HEK293 (cell line): ENCODE results near the gene MANF.

Experiments used
- CTCF ChIA-PET: fragments of 350-600 bp; formaldehyde crosslinking; extraction: SDS; loops from one replicate; lab custom pipeline; 2021; ENCODE audit warnings: antibody characterized with exemption; lab: Yijun Ruan, JAX
- POLR2A ChIA-PET: fragments of 300-600 bp; formaldehyde crosslinking; extraction: SDS; loops from one replicate; lab custom pipeline; 2020; ENCODE audit warnings: antibody characterized with exemption, inconsistent platforms; lab: Yijun Ruan, JAX
- H3K27ac ChIP-seq: fragments of 200-500 bp; sonication (Bioruptor generic); 2 replicates; pipeline ENCODE4 v1.5.1; 2014; ENCODE audit warnings: low read depth, low read length, control low read depth, inconsistent platforms; ENCODE audit errors: extremely low read depth
- H3K36me3 ChIP-seq, 2 experiments: fragments of 200-500 bp in 1 of 2; sonication (Bioruptor generic) in 1 of 2; 1 replicate in 1 of 2; 2 replicates in 1 of 2; pipeline ENCODE4 v1.5.1; 2014 to 2017; ENCODE audit warnings: inconsistent platforms in 2 of 2, low read length in 2 of 2; ENCODE audit not compliant: control insufficient read depth in 2 of 2, insufficient read depth in 1 of 2
- H3K4me1 ChIP-seq: fragments of 200-500 bp; sonication (Bioruptor generic); 2 replicates; pipeline ENCODE4 v1.5.1; 2014; ENCODE audit warnings: mild to moderate bottlenecking, low read length, inconsistent platforms; ENCODE audit not compliant: control insufficient read depth, insufficient read depth
- H3K4me3 ChIP-seq: 2 replicates; pipeline ENCODE4 v1.5.1; 2011; ENCODE audit warnings: low read depth, mild to moderate bottlenecking, control low read depth, low read length, moderate library complexity
- H3K9me3 ChIP-seq: fragments of 200-500 bp; sonication (Bioruptor generic); 2 replicates; pipeline ENCODE4 v1.5.1; 2014; ENCODE audit warnings: low read depth, low read length, inconsistent platforms; ENCODE audit not compliant: control insufficient read depth, insufficient read depth
- BCL11A ChIP-seq: fragments of 450-650 bp; formaldehyde crosslinking; IDR thresholded peaks from 2 replicates; pipeline ENCODE4 v1.5.1; 2016; ENCODE audit warnings: low read depth, missing biosample characterization, missing genetic modification characterization
- ELK4 ChIP-seq: IDR thresholded peaks from 2 replicates; pipeline ENCODE4 v1.6.1; 2011; ENCODE audit warnings: mild to moderate bottlenecking, low read depth, low read length, borderline replicate concordance
- FEZF1 ChIP-seq: fragments of 450-650 bp; formaldehyde crosslinking; IDR thresholded peaks from 2 replicates; pipeline ENCODE4 v1.5.1; 2016; ENCODE audit warnings: missing biosample characterization, missing genetic modification characterization
- MZF1 ChIP-seq: fragments of 450-650 bp; formaldehyde crosslinking; IDR thresholded peaks from 2 replicates; pipeline ENCODE4 v1.5.1; 2017; ENCODE audit warnings: missing biosample characterization, missing genetic modification characterization, borderline replicate concordance
- REPIN1 ChIP-seq: fragments of 450-650 bp; formaldehyde crosslinking; IDR thresholded peaks from 2 replicates; pipeline ENCODE4 v1.5.1; 2017; ENCODE audit warnings: missing biosample characterization, missing genetic modification characterization, low read depth
- YY2 ChIP-seq: fragments of 450-650 bp; formaldehyde crosslinking; IDR thresholded peaks from 2 replicates; pipeline ENCODE4 v1.5.1; 2016; ENCODE audit warnings: missing biosample characterization, missing genetic modification characterization
- ZBTB11 ChIP-seq: fragments of 450-650 bp; formaldehyde crosslinking; conservative IDR thresholded peaks from 2 replicates; pipeline ENCODE4 v1.5.1; 2016; ENCODE audit warnings: low read depth, missing biosample characterization, missing genetic modification characterization
- ZBTB21 ChIP-seq: fragments of 450-650 bp; formaldehyde crosslinking; IDR thresholded peaks from 2 replicates; pipeline ENCODE4 v1.5.1; 2017; ENCODE audit warnings: missing biosample characterization, missing genetic modification characterization
- ZBTB26 ChIP-seq: fragments of 450-650 bp; formaldehyde crosslinking; optimal IDR thresholded peaks from 2 replicates; pipeline ENCODE3; 2016; ENCODE audit warnings: missing biosample characterization, mild to moderate bottlenecking, missing genetic modification characterization
- ZNF133 ChIP-seq: fragments of 450-650 bp; formaldehyde crosslinking; IDR thresholded peaks from 2 replicates; pipeline ENCODE4 v1.5.1; 2016; ENCODE audit warnings: missing biosample characterization, missing genetic modification characterization
- ZNF140 ChIP-seq: fragments of 450-650 bp; formaldehyde crosslinking; IDR thresholded peaks from 2 replicates; pipeline ENCODE4 v1.5.1; 2016; ENCODE audit warnings: missing biosample characterization, missing genetic modification characterization
- ZNF155 ChIP-seq: fragments of 450-650 bp; formaldehyde crosslinking; IDR thresholded peaks from 2 replicates; pipeline ENCODE4 v1.5.1; 2016; ENCODE audit warnings: missing biosample characterization, missing genetic modification characterization
- ZNF157 ChIP-seq: fragments of 450-650 bp; formaldehyde crosslinking; IDR thresholded peaks from 2 replicates; pipeline ENCODE4 v1.5.1; 2016; ENCODE audit warnings: missing biosample characterization, missing genetic modification characterization
- ZNF214 ChIP-seq: fragments of 450-650 bp; formaldehyde crosslinking; IDR thresholded peaks from 2 replicates; pipeline ENCODE4 v1.5.1; 2017; ENCODE audit warnings: missing biosample characterization, mild to moderate bottlenecking, missing genetic modification characterization, borderline replicate concordance
- ZNF223 ChIP-seq: fragments of 450-650 bp; formaldehyde crosslinking; IDR thresholded peaks from 2 replicates; pipeline ENCODE4 v1.5.1; 2016; ENCODE audit warnings: missing biosample characterization, missing genetic modification characterization
- ZNF449 ChIP-seq: fragments of 450-650 bp; formaldehyde crosslinking; IDR thresholded peaks from 2 replicates; pipeline ENCODE4 v1.5.1; 2017; ENCODE audit warnings: missing biosample characterization, mild to moderate bottlenecking, missing genetic modification characterization, moderate library complexity
- ZNF48 ChIP-seq: fragments of 450-650 bp; formaldehyde crosslinking; IDR thresholded peaks from 2 replicates; pipeline ENCODE4 v1.5.1; 2016; ENCODE audit warnings: missing biosample characterization, missing genetic modification characterization
- ZNF670 ChIP-seq: fragments of 450-650 bp; formaldehyde crosslinking; IDR thresholded peaks from 2 replicates; pipeline ENCODE4 v1.5.1; 2016; ENCODE audit warnings: missing biosample characterization, missing genetic modification characterization, low read depth
- ZNF830 ChIP-seq: fragments of 450-650 bp; IDR thresholded peaks from 2 replicates; pipeline ENCODE4 v1.5.0; 2018; ENCODE audit warnings: missing biosample characterization, missing genetic modification characterization, low read depth, mild to moderate bottlenecking, moderate library complexity
- TF ChIP-seq, protein P1 (sequence below): fragments of 450-650 bp; formaldehyde crosslinking; IDR thresholded peaks from 2 replicates; pipeline ENCODE4; 2016; ENCODE audit warnings: missing biosample characterization, missing genetic modification characterization

Gene MANF

DNA sequence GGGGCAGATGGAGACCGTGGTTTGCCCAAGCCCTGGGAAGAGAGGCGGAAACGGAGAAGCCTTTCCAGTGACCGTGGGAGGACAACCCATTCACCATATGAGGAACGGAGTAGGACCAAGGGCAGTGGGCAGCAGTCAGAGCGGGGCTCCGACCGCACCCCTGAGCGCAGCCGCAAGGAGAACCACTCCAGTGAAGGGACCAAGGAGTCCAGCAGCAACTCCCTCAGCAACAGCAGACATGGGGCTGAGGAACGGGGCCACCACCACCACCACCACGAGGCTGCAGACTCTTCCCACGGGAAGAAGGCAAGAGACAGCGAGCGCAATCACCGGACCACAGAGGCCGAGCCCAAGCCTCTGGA lies 8.0 kb downstream of the MANF start:
- TF ChIP-seq, protein P1, sequence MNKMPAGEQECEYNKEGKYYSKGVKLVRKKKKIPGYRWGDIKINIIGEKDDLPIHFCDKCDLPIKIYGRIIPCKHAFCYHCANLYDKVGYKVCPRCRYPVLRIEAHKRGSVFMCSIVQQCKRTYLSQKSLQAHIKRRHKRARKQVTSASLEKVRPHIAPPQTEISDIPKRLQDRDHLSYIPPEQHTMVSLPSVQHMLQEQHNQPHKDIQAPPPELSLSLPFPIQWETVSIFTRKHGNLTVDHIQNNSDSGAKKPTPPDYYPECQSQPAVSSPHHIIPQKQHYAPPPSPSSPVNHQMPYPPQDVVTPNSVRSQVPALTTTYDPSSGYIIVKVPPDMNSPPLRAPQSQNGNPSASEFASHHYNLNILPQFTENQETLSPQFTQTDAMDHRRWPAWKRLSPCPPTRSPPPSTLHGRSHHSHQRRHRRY (tag by site-specific recombination) = no peak
- TF ChIP-seq REPIN1 (no peak), ZBTB11 (tag by site-specific recombination) (no peak), ZNF140 (tag by site-specific recombination) (no peak)
- ChIA-PET POLR2A (interaction anchor here (1.4 kb wide), 1 partner anchor 1056 kb away, joined by 3 read pairs; no protein-coding TSS in a partner anchor), CTCF (interaction anchor here (0.8 kb wide), 1 partner anchor 289 kb away, joined by 3 read pairs; no protein-coding TSS in a partner anchor)
- Histone ChIP-seq H3K27ac (no peak overlapping the region), H3K4me1 (no peaks in the 10 kb centered on the region; the same call in 1 of the 2 replicates), H3K9me3 (no peaks in the 10 kb centered on the region), H3K4me3 (no peak overlapping the region; the same call in 1 of the 2 replicates), H3K36me3 (peaks cover 0 to 82% of the 10 kb centered on the region in 2 experiments; a peak in 2 of 3 replicates)

GRCh38 chr3:51393564-51393963 lies 8.5 kb downstream of the MANF start:
- TF ChIP-seq BCL11A (tag by site-specific recombination) = no peak
- no peak for TF ChIP-seq ZNF157 (tag by site-specific recombination)
- TF ChIP-seq ZNF133 (tag by site-specific recombination) = no peak
- no peak for TF ChIP-seq ZBTB26 (tag by site-specific recombination)
- no peak for TF ChIP-seq ZNF223 (tag by site-specific recombination)
- TF ChIP-seq ZBTB21 = no peak
- TF ChIP-seq ELK4 = no peak
- TF ChIP-seq ZNF155 = no peak
- no peak for TF ChIP-seq MZF1 (tag by site-specific recombination)
- no peak for TF ChIP-seq ZNF830 (tag by site-specific recombination)
- TF ChIP-seq ZNF449 (tag by site-specific recombination) = no peak
- TF ChIP-seq FEZF1 (tag by site-specific recombination) = no peak
- no peak for TF ChIP-seq YY2 (tag by site-specific recombination)
- no peak for TF ChIP-seq ZNF670 (tag by site-specific recombination)
- no peak for TF ChIP-seq ZNF214 (tag by site-specific recombination)
- no peak for TF ChIP-seq ZNF48 (tag by site-specific recombination)
- H3K9me3 ChIP-seq = no peaks in the 10 kb centered on the region
- ChIA-PET POLR2A (interaction anchor here (1.3 to 1.4 kb wide), 3 partner anchors 8 to 1056 kb away, joined by 3 to 6 read pairs (median 5); partner anchors contain the start of genes DCAF1 and MANF), CTCF (no interaction called here)
- H3K4me3 ChIP-seq = no peak overlapping the region
- H3K27ac ChIP-seq = no peak overlapping the region
- peaks cover 0 to 81% of the 10 kb centered on the region in 2 experiments; a peak in 2 of 3 replicates for H3K36me3 ChIP-seq
- no peaks in the 10 kb centered on the region; the same call in 1 of the 2 replicates for H3K4me1 ChIP-seq
